ENCODE data around the gene LAIR1. TPM values are rescaled to one million over a fixed set of nuclear protein-coding genes. Genes with fewer than 3 reads are reported as not detected.
"Not testable (repeated sequence)": the region's sequence is repeated elsewhere in the genome, so short reads cannot be mapped to it uniquely, and the experiment has no call there.

The LAIR1 gene
- total RNA-seq, 4 donors from 2014 or later: 1.9 to 18.4 (median 7.3) TPM

GRCh38 chr19:54331626-54332025, 33.1 kb downstream of the LAIR1 start:
- no peak for DNase-seq
- H3K4me3 ChIP-seq: no peak overlapping the region
- in situ Hi-C loops (cut with MboI; ENCODE audit: low pct_ligation_motif_present in 1 of 4, low pct_unique_long_range_greater_than_20kb in 1 of 4, low sequenced_read_pairs in 3 of 4): no loop called here
- intact Hi-C loops (cut with DNase I; ENCODE audit: low total_unique reads): no loop called here
- H3K27ac ChIP-seq: no peak overlapping the region
- no peaks in the 10 kb centered on the region for H3K9me3 ChIP-seq
- no peaks in the 10 kb centered on the region for H3K36me3 ChIP-seq
- no peaks in the 10 kb centered on the region for H3K27me3 ChIP-seq
- 74% methylated on average over 7 of the region's 7 CpGs; no CpG with 5 or more reads in 1 of the 2 donors for WGBS, 2 donors (ENCODE audit: low coverage in 1 of 2)
- TF ChIP-seq EP300 (IDR thresholded peaks at IDR 0.05; ENCODE audit: low read depth) (no peak), CTCF (IDR thresholded peaks at IDR 0.05) (no peak), POLR2A (IDR thresholded peaks at IDR 0.05) (no peak), POLR2AphosphoS5 (IDR thresholded peaks at IDR 0.05) (no peak)
- H3K4me1 ChIP-seq: no peaks in the 10 kb centered on the region

- H3K36me3 ChIP-seq: no peaks in the 10 kb centered on the region
- WGBS, 2 donors (ENCODE audit: low coverage in 1 of 2): 80 to 82% methylated on average over 1 to 14 of the region's 14 CpGs
- in situ Hi-C loops (cut with MboI; ENCODE audit: low pct_ligation_motif_present in 1 of 4, low pct_unique_long_range_greater_than_20kb in 1 of 4, low sequenced_read_pairs in 3 of 4): loop anchor here in 1 of 4 donors (10.0 kb wide), 1 partner anchor 65 kb away; no protein-coding TSS in a partner anchor
- DNase-seq: no peak
- no peak overlapping the region for H3K4me3 ChIP-seq
- H3K4me1 ChIP-seq: no peaks in the 10 kb centered on the region
- intact Hi-C loops (cut with DNase I; ENCODE audit: low total_unique reads): no loop called here
- no peak for TF ChIP-seq POLR2A (IDR thresholded peaks at IDR 0.05)
- TF ChIP-seq EP300 (IDR thresholded peaks at IDR 0.05; ENCODE audit: low read depth): no peak
- no peak for TF ChIP-seq CTCF (IDR thresholded peaks at IDR 0.05)
- TF ChIP-seq POLR2AphosphoS5 (IDR thresholded peaks at IDR 0.05): no peak
- no peak overlapping the region for H3K27ac ChIP-seq
- H3K9me3 ChIP-seq: no peaks in the 10 kb centered on the region
- H3K27me3 ChIP-seq: peaks cover under 1% of the 10 kb centered on the region
These were observed 35.1 kb downstream of the LAIR1 start for GRCh38 chr19:54329476-54330165.

- DNase-seq: not testable (repeated sequence)
- 63 to 80% methylated on average over 1 to 5 of the region's 5 CpGs for WGBS, 2 donors (ENCODE audit: low coverage in 1 of 2)
- in situ Hi-C loops (cut with MboI; ENCODE audit: low pct_ligation_motif_present in 1 of 4, low pct_unique_long_range_greater_than_20kb in 1 of 4, low sequenced_read_pairs in 3 of 4): loop anchor here in 1 of 4 donors (10.0 kb wide), 1 partner anchor 66 kb away; no protein-coding TSS in a partner anchor
These were observed 36.0 kb downstream of the LAIR1 start for GRCh38 chr19:54328781-54329180.

GRCh38 chr19:54325631-54326030, 39.1 kb downstream of the LAIR1 start:
- TF ChIP-seq POLR2A (IDR thresholded peaks at IDR 0.05): no peak
- TF ChIP-seq EP300 (IDR thresholded peaks at IDR 0.05; ENCODE audit: low read depth): no peak
- TF ChIP-seq CTCF (IDR thresholded peaks at IDR 0.05): no peak
- no peak for TF ChIP-seq POLR2AphosphoS5 (IDR thresholded peaks at IDR 0.05)
- Histone ChIP-seq H3K27ac (no peak overlapping the region), H3K4me1 (no peaks in the 10 kb centered on the region), H3K27me3 (peaks cover 13% of the 10 kb centered on the region), H3K9me3 (no peaks in the 10 kb centered on the region), H3K4me3 (no peak overlapping the region), H3K36me3 (no peaks in the 10 kb centered on the region)
- DNase-seq: no peak
- intact Hi-C loops (cut with DNase I; ENCODE audit: low total_unique reads) (no loop called here), in situ Hi-C loops (cut with MboI; ENCODE audit: low pct_ligation_motif_present in 1 of 4, low pct_unique_long_range_greater_than_20kb in 1 of 4, low sequenced_read_pairs in 3 of 4) (loop anchor here in 1 of 4 donors (10.0 kb wide), 1 partner anchor 69 kb away; no protein-coding TSS in a partner anchor)
- WGBS, 2 donors (ENCODE audit: low coverage in 1 of 2): 64% methylated on average over 5 of the region's 5 CpGs; no CpG with 5 or more reads in 1 of the 2 donors

More at GRCh38 chr19:54328781-54329180, 36.0 kb downstream of the LAIR1 start:
- H3K4me3 ChIP-seq; H3K27ac ChIP-seq; H3K36me3 ChIP-seq; H3K4me1 ChIP-seq; H3K9me3 ChIP-seq; intact Hi-C loops (cut with DNase I; ENCODE audit: low total_unique reads); H3K27me3 ChIP-seq: not testable (repeated sequence)
